HG03196 (cell line): Measurements from ENCODE around the gene EIF3D.

ENCODE experiments used
- ATAC-seq: cut with Tn5 transposase; IDR thresholded peaks from one replicate; pipeline ENCODE4 v1.9.1; 2021; ENCODE audit not compliant: unreplicated experiment

EIF3D gene

GRCh38 chr22:36528795-36529751 is at the start of gene EIF3D:
TSS of gene EIF3D (minus strand) at chr22:36529166. CDS start at chr22:36526121, 3,045 bp downstream.
- ATAC-seq = peak; percentile 96

- no peak for ATAC-seq
These were observed 49.7 kb upstream of the EIF3D start for GRCh38 chr22:36578619-36579018.

GRCh38 chr22:36577019-36577418 is 48.1 kb upstream of the EIF3D start:
- ATAC-seq = no peak

GRCh38 chr22:36574728-36575127 is 45.8 kb upstream of the EIF3D start:
- ATAC-seq = no peak

GRCh38 chr22:36573815-36574363 is 44.9 kb upstream of the EIF3D start:
- no peak for ATAC-seq

GRCh38 chr22:36571991-36572390 is 43.0 kb upstream of the EIF3D start:
- no peak for ATAC-seq

- no peak for ATAC-seq
These were observed 41.0 kb upstream of the EIF3D start for GRCh38 chr22:36569999-36570398.

- ATAC-seq = no peak
These were observed 39.9 kb upstream of the EIF3D start for GRCh38 chr22:36568846-36569245.

GRCh38 chr22:36566720-36567119 is 37.8 kb upstream of the EIF3D start:
- no peak for ATAC-seq

- no peak for ATAC-seq
These were observed 36.7 kb upstream of the EIF3D start for GRCh38 chr22:36565686-36566085.

GRCh38 chr22:36565159-36565507 is 36.2 kb upstream of the EIF3D start:
- no peak for ATAC-seq

- no peak for ATAC-seq
These were observed 35.6 kb upstream of the EIF3D start for GRCh38 chr22:36564422-36565158.

- no peak for ATAC-seq
These were observed 34.9 kb upstream of the EIF3D start for GRCh38 chr22:36563898-36564297.

GRCh38 chr22:36563444-36563843 is 34.5 kb upstream of the EIF3D start:
- no peak for ATAC-seq

- no peak for ATAC-seq
These were observed 34.0 kb upstream of the EIF3D start for GRCh38 chr22:36563001-36563400.

GRCh38 chr22:36562261-36562835 is 33.4 kb upstream of the EIF3D start:
- no peak for ATAC-seq

GRCh38 chr22:36561291-36561811 is 32.4 kb upstream of the EIF3D start:
- no peak for ATAC-seq

- no peak for ATAC-seq
These were observed 31.0 kb upstream of the EIF3D start for GRCh38 chr22:36560001-36560400.

- no peak for ATAC-seq
These were observed 25.1 kb upstream of the EIF3D start for GRCh38 chr22:36554098-36554497.

- no peak for ATAC-seq
These were observed 23.3 kb upstream of the EIF3D start for GRCh38 chr22:36552289-36552688.
